Measurements from ENCODE around the gene UNC5A. TPM values are rescaled to one million over a fixed set of nuclear protein-coding genes. Genes with fewer than 3 reads are reported as not detected.

UNC5A gene
- total RNA-seq, 1 experiment from 2014 or later: 10.1 TPM

DNA sequence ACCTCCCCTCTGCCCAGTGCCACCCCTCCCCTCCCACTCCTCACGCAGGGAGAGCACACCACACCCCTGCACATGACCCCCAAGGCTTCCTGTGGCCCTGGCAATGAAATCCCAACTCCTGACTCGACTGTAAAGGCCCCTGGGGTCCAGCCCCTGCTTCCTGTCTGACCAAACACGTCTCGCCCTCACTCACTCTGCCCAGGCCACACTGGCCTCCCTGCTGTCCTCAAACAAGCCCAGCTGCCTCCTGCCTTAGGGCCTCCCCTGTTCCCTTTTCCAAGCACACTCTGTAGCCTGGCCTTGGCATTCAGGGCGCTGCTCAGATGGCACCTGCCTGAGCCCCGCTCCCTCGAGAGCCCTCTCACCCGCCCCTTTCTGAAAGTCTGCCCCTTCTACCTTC is 46.4 kb downstream of the UNC5A start:
- ATAC-seq: no peak
- Histone ChIP-seq H2AFZ (ENCODE audit: low read depth, low read length, poor library complexity, severe bottlenecking) (no peak overlapping the region), H3K9me3 (ENCODE audit: control insufficient read depth in 1 of 2, insufficient read depth in 1 of 2, low read depth in 1 of 2, low read length in 2 of 2) (no peaks in the 10 kb centered on the region), H4K20me1 (ENCODE audit: insufficient read depth) (no peaks in the 10 kb centered on the region), H3K4me3 (replicated peaks in 1 of 2; ENCODE audit: low read depth in 1 of 2, low read length in 2 of 2) (no peak overlapping the region), H3K27ac (ENCODE audit: low read depth, low read length) (no peak overlapping the region), H3K79me2 (ENCODE audit: insufficient read depth, low read length) (no peaks in the 10 kb centered on the region), H3K9ac (ENCODE audit: low read length) (no peak overlapping the region), H3K27me3 (ENCODE audit: insufficient read depth, low read length) (no peaks in the 10 kb centered on the region), H3K36me3 (ENCODE audit: control insufficient read depth in 1 of 2, insufficient read depth in 2 of 2, low read length in 2 of 2) (no peaks in the 10 kb centered on the region), H3K4me2 (ENCODE audit: low read length) (no peak overlapping the region), H3K9me2 (ENCODE audit: insufficient read depth) (no peaks in the 10 kb centered on the region), H3K4me1 (ENCODE audit: control insufficient read depth in 1 of 2, insufficient read depth in 2 of 2, low read length in 2 of 2) (no peaks in the 10 kb centered on the region)
- ChIA-PET CTCF (no interaction called here), POLR2A (no interaction called here), RAD21 (ENCODE audit: low non-redundant PET in 1 of 2, low total read pairs in 2 of 2, uncharacterized antibody in 2 of 2, unreplicated experiment in 2 of 2) (no interaction called here)
- TF ChIP-seq ZFX (IDR thresholded peaks at IDR 0.05) (no peak), CEBPB (IDR thresholded peaks at IDR 0.05; ENCODE audit: low read depth) (no peak), EGR1 (IDR thresholded peaks at IDR 0.05; ENCODE audit: low read depth) (no peak), POLR2A (IDR thresholded peaks at IDR 0.05; ENCODE audit: borderline replicate concordance, extremely low read depth, insufficient read depth, insufficient read length) (no peak), SRF (IDR thresholded peaks at IDR 0.05; ENCODE audit: low read depth) (no peak), CBX3 (IDR thresholded peaks at IDR 0.05; ENCODE audit: low read depth) (no peak), SP1 (IDR thresholded peaks at IDR 0.05; ENCODE audit: low read depth) (no peak), MAX (IDR thresholded peaks at IDR 0.05) (no peak), YY1 (IDR thresholded peaks at IDR 0.05; ENCODE audit: extremely low read depth, insufficient replicate concordance, low read depth, low read length) (no peak), ELF1 (IDR thresholded peaks at IDR 0.05; ENCODE audit: borderline replicate concordance, low read depth) (no peak), EZH2phosphoT487 (IDR thresholded peaks at IDR 0.05; ENCODE audit: borderline replicate concordance) (no peak), ATF3 (IDR thresholded peaks at IDR 0.05) (no peak), JUND (IDR thresholded peaks at IDR 0.05) (no peak), REST (IDR thresholded peaks at IDR 0.05; ENCODE audit: low read depth) (no peak), RAD21 (IDR thresholded peaks at IDR 0.05; ENCODE audit: low read depth) (no peak)
- TF ChIP-seq, protein P1, sequence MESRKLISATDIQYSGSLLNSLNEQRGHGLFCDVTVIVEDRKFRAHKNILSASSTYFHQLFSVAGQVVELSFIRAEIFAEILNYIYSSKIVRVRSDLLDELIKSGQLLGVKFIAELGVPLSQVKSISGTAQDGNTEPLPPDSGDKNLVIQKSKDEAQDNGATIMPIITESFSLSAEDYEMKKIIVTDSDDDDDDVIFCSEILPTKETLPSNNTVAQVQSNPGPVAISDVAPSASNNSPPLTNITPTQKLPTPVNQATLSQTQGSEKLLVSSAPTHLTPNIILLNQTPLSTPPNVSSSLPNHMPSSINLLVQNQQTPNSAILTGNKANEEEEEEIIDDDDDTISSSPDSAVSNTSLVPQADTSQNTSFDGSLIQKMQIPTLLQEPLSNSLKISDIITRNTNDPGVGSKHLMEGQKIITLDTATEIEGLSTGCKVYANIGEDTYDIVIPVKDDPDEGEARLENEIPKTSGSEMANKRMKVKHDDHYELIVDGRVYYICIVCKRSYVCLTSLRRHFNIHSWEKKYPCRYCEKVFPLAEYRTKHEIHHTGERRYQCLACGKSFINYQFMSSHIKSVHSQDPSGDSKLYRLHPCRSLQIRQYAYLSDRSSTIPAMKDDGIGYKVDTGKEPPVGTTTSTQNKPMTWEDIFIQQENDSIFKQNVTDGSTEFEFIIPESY (IDR thresholded peaks at IDR 0.05; ENCODE audit: extremely low read depth, insufficient replicate concordance, low read length): no peak
- DNase-seq (ENCODE audit: low read depth, low spot score): no peak
- intact Hi-C loops (cut with micrococcal nuclease): no loop called here
- no TSS peak for BruUV-seq (replicated peaks)
